GM23338 (cell line): ENCODE results near the gene CSF2. TPM values are rescaled to one million over a fixed set of nuclear protein-coding genes. Genes with fewer than 3 reads are reported as not detected.

Experiments used
- ATAC-seq: fragments of 200-7000 bp; cut with Tn5 transposase; 3 replicates; pipeline ENCODE4 v1.9.1; 2020
- DNase-seq: peaks from one replicate; pipeline ENCODE4 v3.0.0-alpha.2; 2015; ENCODE audit warnings: low spot score
- H2AFZ ChIP-seq: fragments of 200-600 bp; sonication (generic); 2 replicates; pipeline ENCODE4 v1.8.0; 2016; ENCODE audit warnings: antibody characterized with exemption, mild to moderate bottlenecking, moderate library complexity
- H3F3A ChIP-seq: fragments of 200-600 bp; sonication (generic); replicated peaks from 2 replicates; pipeline ENCODE4 v1.8.0; 2017; ENCODE audit warnings: antibody characterized with exemption, mixed run types, low read depth
- H3K27ac ChIP-seq: fragments of 200-600 bp; sonication (generic); 2 replicates; pipeline ENCODE4 v1.6.1; 2016; ENCODE audit warnings: low read depth
- H3K27me3 ChIP-seq: fragments of 200-600 bp; sonication (generic); 2 replicates; pipeline ENCODE4 v1.8.0; 2016; ENCODE audit warnings: mild to moderate bottlenecking, mixed run types, moderate library complexity; ENCODE audit not compliant: insufficient read depth
- H3K36me3 ChIP-seq: fragments of 200-600 bp; sonication (generic); 2 replicates; pipeline ENCODE4 v1.8.0; 2016; ENCODE audit warnings: mild to moderate bottlenecking; ENCODE audit not compliant: insufficient read depth
- H3K4me1 ChIP-seq: fragments of 200-600 bp; sonication (generic); 2 replicates; pipeline ENCODE4 v1.8.0; 2016; ENCODE audit warnings: mild to moderate bottlenecking, moderate library complexity; ENCODE audit not compliant: insufficient read depth
- H3K4me2 ChIP-seq: fragments of 200-600 bp; sonication (generic); 2 replicates; pipeline ENCODE4 v1.7.1; 2017; ENCODE audit warnings: mixed run types
- H3K4me3 ChIP-seq: fragments of 200-600 bp; sonication (generic); 2 replicates; pipeline ENCODE4 v1.6.1; 2016; ENCODE audit warnings: mixed run types
- H3K79me2 ChIP-seq: fragments of 200-600 bp; sonication (generic); replicated peaks from 2 replicates; pipeline ENCODE4 v1.8.0; 2017; ENCODE audit warnings: mild to moderate bottlenecking; ENCODE audit not compliant: insufficient read depth
- H3K9me2 ChIP-seq: fragments of 200-600 bp; sonication (generic); 2 replicates; pipeline ENCODE4 v1.8.0; 2017; ENCODE audit not compliant: insufficient read depth
- H4K20me1 ChIP-seq: fragments of 200-600 bp; sonication (generic); replicated peaks from 2 replicates; pipeline ENCODE4 v1.8.0; 2017; ENCODE audit warnings: mild to moderate bottlenecking; ENCODE audit not compliant: insufficient read depth
- H3K27ac Mint-ChIP-seq: 2 replicates; pipeline ENCODE4 v1.8.0; 2020; ENCODE audit warnings: inconsistent platforms, mild to moderate bottlenecking, moderate library complexity, mixed read lengths
- H3K27me3 Mint-ChIP-seq: 3 replicates; pipeline ENCODE4 v1.8.0; 2022; ENCODE audit warnings: low read depth, mild to moderate bottlenecking, moderate library complexity, mixed read lengths, inconsistent platforms; ENCODE audit not compliant: insufficient read depth, poor library complexity
- H3K36me3 Mint-ChIP-seq: 3 replicates; pipeline ENCODE4 v1.8.0; 2021; ENCODE audit warnings: low read depth, mild to moderate bottlenecking, inconsistent platforms, moderate library complexity, mixed read lengths
- H3K4me1 Mint-ChIP-seq: 3 replicates; pipeline ENCODE4 v1.8.0; 2020; ENCODE audit warnings: mild to moderate bottlenecking, inconsistent platforms, mixed read lengths
- H3K4me3 Mint-ChIP-seq: 3 replicates; pipeline ENCODE4 v1.8.0; 2021; ENCODE audit warnings: moderate library complexity, mild to moderate bottlenecking, inconsistent platforms, mixed read lengths
- H3K9me3 Mint-ChIP-seq: 3 replicates; pipeline ENCODE4 v1.8.0; 2020; ENCODE audit warnings: moderate library complexity, mild to moderate bottlenecking, inconsistent platforms, mixed read lengths
- CREB1 ChIP-seq: fragments of 250-450 bp; sonication (Bioruptor Pico); IDR thresholded peaks from 2 replicates; pipeline ENCODE4 v1.5.0; 2020; ENCODE audit warnings: low read depth, mild to moderate bottlenecking, moderate library complexity
- EZH2 ChIP-seq: fragments of 200-600 bp; sonication (generic); IDR thresholded peaks from one replicate; pipeline ENCODE4 v1.8.0; 2017; ENCODE audit warnings: antibody characterized with exemption, mild to moderate bottlenecking, low read depth; ENCODE audit not compliant: unreplicated experiment
- EZH2phosphoT487 ChIP-seq: fragments of 200-600 bp; sonication (generic); IDR thresholded peaks from one replicate; pipeline ENCODE4 v1.8.1; 2018; ENCODE audit warnings: antibody characterized with exemption; ENCODE audit not compliant: unreplicated experiment
- JUNB ChIP-seq: IDR thresholded peaks from one replicate; pipeline ENCODE4 v1.6.1; 2016; ENCODE audit warnings: antibody characterized with exemption; ENCODE audit not compliant: unreplicated experiment
- NANOG ChIP-seq: IDR thresholded peaks from 2 replicates; pipeline ENCODE4 v1.6.1; 2016; ENCODE audit warnings: antibody characterized with exemption, borderline replicate concordance
- POLR2AphosphoS5 ChIP-seq: IDR thresholded peaks from 2 replicates; pipeline ENCODE4 v1.6.1; 2016; ENCODE audit warnings: antibody characterized with exemption, low read depth
- STAT1 ChIP-seq: IDR thresholded peaks from one replicate; pipeline ENCODE4 v1.6.1; 2016; ENCODE audit warnings: antibody characterized with exemption; ENCODE audit not compliant: unreplicated experiment
- ZNF114 ChIP-seq: fragments of 250-450 bp; sonication (Bioruptor Pico); IDR thresholded peaks from 2 replicates; pipeline ENCODE4 v1.5.0; 2020; ENCODE audit warnings: mild to moderate bottlenecking, moderate library complexity
- ZNF331 ChIP-seq: fragments of 250-450 bp; sonication (Bioruptor Pico); IDR thresholded peaks from 2 replicates; pipeline ENCODE4 v1.5.0; 2020; ENCODE audit warnings: low read depth, mild to moderate bottlenecking, moderate library complexity
- polyA plus RNA-seq: library from polyadenylated mRNA; unstranded; fragments of >200 nt; fragmentation: Nextera tagmentation; extraction: Ambion mirVana; gene quantifications from 2 replicates; pipeline ENCODE4 v1.2.1, GENCODE V29; 2016
- total RNA-seq: library from RNA; depleted of rRNA; stranded (reverse); fragments of >200 nt; shearing (Covaris generic); gene quantifications from 2 replicates; pipeline ENCODE4 v1.2.3, GENCODE V29; 2014
- TF ChIP-seq, protein P1 (sequence below), 2 experiments: fragments of 200-600 bp in 1 of 2; sonication (generic) in 1 of 2; conservative IDR thresholded peaks; 2 replicates each; pipeline versions ENCODE4 v1.5.1 to v1.6.1; 2016 to 2017; ENCODE audit warnings: antibody characterized with exemption in 2 of 2, low read depth in 2 of 2, mild to moderate bottlenecking in 2 of 2, moderate library complexity in 1 of 2
- TF ChIP-seq, protein P2 (sequence below): IDR thresholded peaks from 2 replicates; pipeline ENCODE4 v1.6.1; 2016; ENCODE audit warnings: antibody characterized with exemption
- TF ChIP-seq, protein P3 (sequence below): fragments of 250-450 bp; sonication (Bioruptor Pico); IDR thresholded peaks from 2 replicates; pipeline ENCODE4 v1.5.0; 2020; ENCODE audit warnings: mild to moderate bottlenecking, moderate library complexity
- TF ChIP-seq, protein P4 (sequence below): IDR thresholded peaks from one replicate; pipeline ENCODE4 v1.6.1; 2018; ENCODE audit warnings: antibody characterized with exemption; ENCODE audit not compliant: unreplicated experiment

The CSF2 gene
- total and polyA plus RNA-seq, 2 experiments from 2014 or later = not detected

DNA sequence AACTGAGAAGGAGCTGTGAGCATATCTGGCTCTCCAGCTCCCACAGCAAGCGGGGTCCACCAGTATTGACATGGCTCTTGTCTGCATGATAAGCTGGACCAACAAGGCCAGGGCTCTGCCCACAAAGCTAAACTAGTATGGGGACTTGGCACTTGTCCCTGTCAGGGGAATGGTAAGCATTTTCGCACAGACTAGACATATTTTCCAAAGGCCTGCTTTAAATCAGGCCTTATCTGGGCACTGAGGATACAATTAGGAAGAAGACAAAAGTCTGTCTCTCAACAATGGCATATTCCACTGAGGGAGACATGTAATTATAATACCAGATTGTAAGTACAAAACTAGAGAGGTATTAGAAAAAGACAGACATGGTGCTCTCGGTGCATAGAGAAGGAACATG, 32.1 kb downstream of the CSF2 start:
- H3K36me3 ChIP-seq = no peaks in the 10 kb centered on the region
- H2AFZ ChIP-seq = no peak overlapping the region
- Mint-ChIP-seq H3K4me3 (no peak overlapping the region), H3K27me3 (no peaks in the 10 kb centered on the region), H3K9me3 (no peaks in the 10 kb centered on the region), H3K36me3 (no peaks in the 10 kb centered on the region), H3K4me1 (no peaks in the 10 kb centered on the region), H3K27ac (no peak overlapping the region)
- no peak for DNase-seq
- H3K4me1 ChIP-seq = no peaks in the 10 kb centered on the region
- no peak overlapping the region for H3K4me3 ChIP-seq
- H3K79me2 ChIP-seq = no peaks in the 10 kb centered on the region
- no peaks in the 10 kb centered on the region for H4K20me1 ChIP-seq
- no peaks in the 10 kb centered on the region for H3F3A ChIP-seq
- no peaks in the 10 kb centered on the region for H3K27me3 ChIP-seq
- no peaks in the 10 kb centered on the region for H3K9me2 ChIP-seq
- no peak overlapping the region for H3K27ac ChIP-seq
- no peak overlapping the region for H3K4me2 ChIP-seq
- ATAC-seq = no peak
- TF ChIP-seq EZH2 = no peak
- TF ChIP-seq ZNF114 (CRISPR knock-in tag) = no peak
- TF ChIP-seq, protein P1, sequence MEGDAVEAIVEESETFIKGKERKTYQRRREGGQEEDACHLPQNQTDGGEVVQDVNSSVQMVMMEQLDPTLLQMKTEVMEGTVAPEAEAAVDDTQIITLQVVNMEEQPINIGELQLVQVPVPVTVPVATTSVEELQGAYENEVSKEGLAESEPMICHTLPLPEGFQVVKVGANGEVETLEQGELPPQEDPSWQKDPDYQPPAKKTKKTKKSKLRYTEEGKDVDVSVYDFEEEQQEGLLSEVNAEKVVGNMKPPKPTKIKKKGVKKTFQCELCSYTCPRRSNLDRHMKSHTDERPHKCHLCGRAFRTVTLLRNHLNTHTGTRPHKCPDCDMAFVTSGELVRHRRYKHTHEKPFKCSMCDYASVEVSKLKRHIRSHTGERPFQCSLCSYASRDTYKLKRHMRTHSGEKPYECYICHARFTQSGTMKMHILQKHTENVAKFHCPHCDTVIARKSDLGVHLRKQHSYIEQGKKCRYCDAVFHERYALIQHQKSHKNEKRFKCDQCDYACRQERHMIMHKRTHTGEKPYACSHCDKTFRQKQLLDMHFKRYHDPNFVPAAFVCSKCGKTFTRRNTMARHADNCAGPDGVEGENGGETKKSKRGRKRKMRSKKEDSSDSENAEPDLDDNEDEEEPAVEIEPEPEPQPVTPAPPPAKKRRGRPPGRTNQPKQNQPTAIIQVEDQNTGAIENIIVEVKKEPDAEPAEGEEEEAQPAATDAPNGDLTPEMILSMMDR (conservative IDR thresholded peaks at IDR 0.05; ENCODE audit: low read depth in 2 of 2) = no peak
- no peak for TF ChIP-seq POLR2AphosphoS5
- TF ChIP-seq, protein P2, sequence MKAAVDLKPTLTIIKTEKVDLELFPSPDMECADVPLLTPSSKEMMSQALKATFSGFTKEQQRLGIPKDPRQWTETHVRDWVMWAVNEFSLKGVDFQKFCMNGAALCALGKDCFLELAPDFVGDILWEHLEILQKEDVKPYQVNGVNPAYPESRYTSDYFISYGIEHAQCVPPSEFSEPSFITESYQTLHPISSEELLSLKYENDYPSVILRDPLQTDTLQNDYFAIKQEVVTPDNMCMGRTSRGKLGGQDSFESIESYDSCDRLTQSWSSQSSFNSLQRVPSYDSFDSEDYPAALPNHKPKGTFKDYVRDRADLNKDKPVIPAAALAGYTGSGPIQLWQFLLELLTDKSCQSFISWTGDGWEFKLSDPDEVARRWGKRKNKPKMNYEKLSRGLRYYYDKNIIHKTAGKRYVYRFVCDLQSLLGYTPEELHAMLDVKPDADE = no peak
- TF ChIP-seq CREB1 (CRISPR knock-in tag) = no peak
- no peak for TF ChIP-seq NANOG
- TF ChIP-seq ZNF331 = no peak
- TF ChIP-seq, protein P3, sequence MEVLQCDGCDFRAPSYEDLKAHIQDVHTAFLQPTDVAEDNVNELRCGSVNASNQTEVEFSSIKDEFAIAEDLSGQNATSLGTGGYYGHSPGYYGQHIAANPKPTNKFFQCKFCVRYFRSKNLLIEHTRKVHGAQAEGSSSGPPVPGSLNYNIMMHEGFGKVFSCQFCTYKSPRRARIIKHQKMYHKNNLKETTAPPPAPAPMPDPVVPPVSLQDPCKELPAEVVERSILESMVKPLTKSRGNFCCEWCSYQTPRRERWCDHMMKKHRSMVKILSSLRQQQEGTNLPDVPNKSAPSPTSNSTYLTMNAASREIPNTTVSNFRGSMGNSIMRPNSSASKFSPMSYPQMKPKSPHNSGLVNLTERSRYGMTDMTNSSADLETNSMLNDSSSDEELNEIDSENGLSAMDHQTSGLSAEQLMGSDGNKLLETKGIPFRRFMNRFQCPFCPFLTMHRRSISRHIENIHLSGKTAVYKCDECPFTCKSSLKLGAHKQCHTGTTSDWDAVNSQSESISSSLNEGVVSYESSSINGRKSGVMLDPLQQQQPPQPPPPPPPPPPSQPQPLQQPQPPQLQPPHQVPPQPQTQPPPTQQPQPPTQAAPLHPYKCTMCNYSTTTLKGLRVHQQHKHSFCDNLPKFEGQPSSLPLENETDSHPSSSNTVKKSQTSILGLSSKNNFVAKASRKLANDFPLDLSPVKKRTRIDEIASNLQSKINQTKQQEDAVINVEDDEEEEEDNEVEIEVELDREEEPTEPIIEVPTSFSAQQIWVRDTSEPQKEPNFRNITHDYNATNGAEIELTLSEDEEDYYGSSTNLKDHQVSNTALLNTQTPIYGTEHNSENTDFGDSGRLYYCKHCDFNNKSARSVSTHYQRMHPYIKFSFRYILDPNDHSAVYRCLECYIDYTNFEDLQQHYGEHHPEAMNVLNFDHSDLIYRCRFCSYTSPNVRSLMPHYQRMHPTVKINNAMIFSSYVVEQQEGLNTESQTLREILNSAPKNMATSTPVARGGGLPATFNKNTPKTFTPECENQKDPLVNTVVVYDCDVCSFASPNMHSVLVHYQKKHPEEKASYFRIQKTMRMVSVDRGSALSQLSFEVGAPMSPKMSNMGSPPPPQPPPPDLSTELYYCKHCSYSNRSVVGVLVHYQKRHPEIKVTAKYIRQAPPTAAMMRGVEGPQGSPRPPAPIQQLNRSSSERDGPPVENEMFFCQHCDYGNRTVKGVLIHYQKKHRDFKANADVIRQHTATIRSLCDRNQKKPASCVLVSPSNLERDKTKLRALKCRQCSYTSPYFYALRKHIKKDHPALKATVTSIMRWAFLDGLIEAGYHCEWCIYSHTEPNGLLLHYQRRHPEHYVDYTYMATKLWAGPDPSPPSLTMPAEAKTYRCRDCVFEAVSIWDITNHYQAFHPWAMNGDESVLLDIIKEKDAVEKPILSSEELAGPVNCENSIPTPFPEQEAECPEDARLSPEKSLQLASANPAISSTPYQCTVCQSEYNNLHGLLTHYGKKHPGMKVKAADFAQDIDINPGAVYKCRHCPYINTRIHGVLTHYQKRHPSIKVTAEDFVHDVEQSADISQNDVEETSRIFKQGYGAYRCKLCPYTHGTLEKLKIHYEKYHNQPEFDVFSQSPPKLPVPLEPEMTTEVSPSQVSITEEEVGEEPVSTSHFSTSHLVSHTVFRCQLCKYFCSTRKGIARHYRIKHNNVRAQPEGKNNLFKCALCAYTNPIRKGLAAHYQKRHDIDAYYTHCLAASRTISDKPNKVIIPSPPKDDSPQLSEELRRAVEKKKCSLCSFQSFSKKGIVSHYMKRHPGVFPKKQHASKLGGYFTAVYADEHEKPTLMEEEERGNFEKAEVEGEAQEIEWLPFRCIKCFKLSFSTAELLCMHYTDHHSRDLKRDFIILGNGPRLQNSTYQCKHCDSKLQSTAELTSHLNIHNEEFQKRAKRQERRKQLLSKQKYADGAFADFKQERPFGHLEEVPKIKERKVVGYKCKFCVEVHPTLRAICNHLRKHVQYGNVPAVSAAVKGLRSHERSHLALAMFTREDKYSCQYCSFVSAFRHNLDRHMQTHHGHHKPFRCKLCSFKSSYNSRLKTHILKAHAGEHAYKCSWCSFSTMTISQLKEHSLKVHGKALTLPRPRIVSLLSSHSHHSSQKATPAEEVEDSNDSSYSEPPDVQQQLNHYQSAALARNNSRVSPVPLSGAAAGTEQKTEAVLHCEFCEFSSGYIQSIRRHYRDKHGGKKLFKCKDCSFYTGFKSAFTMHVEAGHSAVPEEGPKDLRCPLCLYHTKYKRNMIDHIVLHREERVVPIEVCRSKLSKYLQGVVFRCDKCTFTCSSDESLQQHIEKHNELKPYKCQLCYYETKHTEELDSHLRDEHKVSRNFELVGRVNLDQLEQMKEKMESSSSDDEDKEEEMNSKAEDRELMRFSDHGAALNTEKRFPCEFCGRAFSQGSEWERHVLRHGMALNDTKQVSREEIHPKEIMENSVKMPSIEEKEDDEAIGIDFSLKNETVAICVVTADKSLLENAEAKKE (CRISPR knock-in tag) = no peak
- no peak for TF ChIP-seq JUNB
- TF ChIP-seq, protein P4, sequence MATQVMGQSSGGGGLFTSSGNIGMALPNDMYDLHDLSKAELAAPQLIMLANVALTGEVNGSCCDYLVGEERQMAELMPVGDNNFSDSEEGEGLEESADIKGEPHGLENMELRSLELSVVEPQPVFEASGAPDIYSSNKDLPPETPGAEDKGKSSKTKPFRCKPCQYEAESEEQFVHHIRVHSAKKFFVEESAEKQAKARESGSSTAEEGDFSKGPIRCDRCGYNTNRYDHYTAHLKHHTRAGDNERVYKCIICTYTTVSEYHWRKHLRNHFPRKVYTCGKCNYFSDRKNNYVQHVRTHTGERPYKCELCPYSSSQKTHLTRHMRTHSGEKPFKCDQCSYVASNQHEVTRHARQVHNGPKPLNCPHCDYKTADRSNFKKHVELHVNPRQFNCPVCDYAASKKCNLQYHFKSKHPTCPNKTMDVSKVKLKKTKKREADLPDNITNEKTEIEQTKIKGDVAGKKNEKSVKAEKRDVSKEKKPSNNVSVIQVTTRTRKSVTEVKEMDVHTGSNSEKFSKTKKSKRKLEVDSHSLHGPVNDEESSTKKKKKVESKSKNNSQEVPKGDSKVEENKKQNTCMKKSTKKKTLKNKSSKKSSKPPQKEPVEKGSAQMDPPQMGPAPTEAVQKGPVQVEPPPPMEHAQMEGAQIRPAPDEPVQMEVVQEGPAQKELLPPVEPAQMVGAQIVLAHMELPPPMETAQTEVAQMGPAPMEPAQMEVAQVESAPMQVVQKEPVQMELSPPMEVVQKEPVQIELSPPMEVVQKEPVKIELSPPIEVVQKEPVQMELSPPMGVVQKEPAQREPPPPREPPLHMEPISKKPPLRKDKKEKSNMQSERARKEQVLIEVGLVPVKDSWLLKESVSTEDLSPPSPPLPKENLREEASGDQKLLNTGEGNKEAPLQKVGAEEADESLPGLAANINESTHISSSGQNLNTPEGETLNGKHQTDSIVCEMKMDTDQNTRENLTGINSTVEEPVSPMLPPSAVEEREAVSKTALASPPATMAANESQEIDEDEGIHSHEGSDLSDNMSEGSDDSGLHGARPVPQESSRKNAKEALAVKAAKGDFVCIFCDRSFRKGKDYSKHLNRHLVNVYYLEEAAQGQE = no peak
- no peak for TF ChIP-seq STAT1
- TF ChIP-seq EZH2phosphoT487 = no peak
